ENCODE data around the gene CCDC200. TPM values are rescaled to one million over a fixed set of nuclear protein-coding genes. Genes with fewer than 3 reads are reported as not detected.

The CCDC200 gene
- total and polyA plus RNA-seq, 2 of the 13 experiments (the other 11 are each of a cell fraction or from before 2014, with no cell fraction given), result not detected

- TF ChIP-seq THAP9 (CRISPR knock-in tag; IDR thresholded peaks at IDR 0.05; ENCODE audit: borderline replicate concordance), result no peak
- no peak for TF ChIP-seq ATF3 (CRISPR knock-in tag; IDR thresholded peaks at IDR 0.05)
- peak; percentile 73; the same call in 1 of the 2 replicates for TF ChIP-seq ZNF746 (CRISPR knock-in tag; IDR thresholded peaks at IDR 0.05)
- peak; percentile 81 for TF ChIP-seq ZNF639 (CRISPR knock-in tag; conservative IDR thresholded peaks at IDR 0.05)
- peak; percentile 96; the same call in 1 of the 2 replicates for TF ChIP-seq ZNF709 (CRISPR knock-in tag; IDR thresholded peaks at IDR 0.05)
- TF ChIP-seq SRY (CRISPR knock-in tag; IDR thresholded peaks at IDR 0.05), result peak; percentile 90; the same call in 1 of the 2 replicates
- TF ChIP-seq PRMT3 (CRISPR knock-in tag; IDR thresholded peaks at IDR 0.05; ENCODE audit: borderline replicate concordance, low read depth), result no peak
- no peak; the same call in none of the 2 replicates for TF ChIP-seq ZNF629 (CRISPR knock-in tag; conservative IDR thresholded peaks at IDR 0.05)
- no peak for TF ChIP-seq IRX3 (CRISPR knock-in tag; IDR thresholded peaks at IDR 0.05; ENCODE audit: borderline replicate concordance, low read depth)
- no peak for TF ChIP-seq HNRNPLL (IDR thresholded peaks at IDR 0.05; ENCODE audit: low read depth, low read length, poor library complexity, severe bottlenecking)
- TF ChIP-seq ZNF776 (CRISPR knock-in tag; IDR thresholded peaks at IDR 0.05), result 0 out of 2 replicates have a peak, but pooled peaks have one; percentile 21
- TF ChIP-seq ATF7 (IDR thresholded peaks at IDR 0.05), result no peak
- peak; percentile 21; the same call in 1 of the 2 replicates for TF ChIP-seq ATF7 (CRISPR knock-in tag; IDR thresholded peaks at IDR 0.05)
- peak; percentile 88 for TF ChIP-seq HNF4G (IDR thresholded peaks at IDR 0.05; ENCODE audit: borderline replicate concordance, low read depth, low read length)
- TF ChIP-seq HNF4G (CRISPR knock-in tag; IDR thresholded peaks at IDR 0.05; ENCODE audit: borderline replicate concordance, low read depth), result peak; percentile 89
- no peak for TF ChIP-seq POLR2AphosphoS2 (IDR thresholded peaks at IDR 0.05; ENCODE audit: low read depth, low read length)
- no peak for TF ChIP-seq CC2D1A (CRISPR knock-in tag; IDR thresholded peaks at IDR 0.05)
- peak; percentile 15; the same call in 1 of the 2 replicates for TF ChIP-seq KDM4B (CRISPR knock-in tag; IDR thresholded peaks at IDR 0.05)
- TF ChIP-seq ZNF335 (CRISPR knock-in tag; IDR thresholded peaks at IDR 0.05), result peak; percentile 94; the same call in 1 of the 2 replicates
- TF ChIP-seq HES4 (CRISPR knock-in tag; IDR thresholded peaks at IDR 0.05; ENCODE audit: borderline replicate concordance), result peak; percentile 78; the same call in 1 of the 2 replicates
- TF ChIP-seq ZFP91 (CRISPR knock-in tag; IDR thresholded peaks at IDR 0.05; ENCODE audit: borderline replicate concordance), result peak; percentile 88
- TF ChIP-seq IRF2 (CRISPR knock-in tag; IDR thresholded peaks at IDR 0.05), result peak; percentile 80; the same call in 1 of the 2 replicates
- peak; percentile 62; the same call in 1 of the 2 replicates for TF ChIP-seq PAX8 (CRISPR knock-in tag; IDR thresholded peaks at IDR 0.05; ENCODE audit: borderline replicate concordance)
- TF ChIP-seq KLF9 (CRISPR knock-in tag; IDR thresholded peaks at IDR 0.05; ENCODE audit: low read depth), result peak; percentile 53; the same call in 1 of the 2 replicates
These were observed 11.4 kb downstream of the CCDC200 start (continued) for GRCh38 chr17:43216762-43217613.

Data from HepG2 (cell line).